Tibial artery (tissue), 4 donors: ENCODE measurements around the gene NLGN1.

Experiments used
- DNase-seq, 2 donors: peaks; one replicate each; pipeline ENCODE4 v3.0.0-alpha.2; 2019
- H3K27ac ChIP-seq, 2 donors: fragments of 200-600 bp; sonication (generic) in 1 of 2; 1 replicate in 1 of 2; 2 replicates in 1 of 2; pipeline ENCODE4 v1.5.1; 2018 to 2019; ENCODE audit warnings: mild to moderate bottlenecking in 1 of 2
- H3K27me3 ChIP-seq, 2 donors: fragments of 200-600 bp; sonication (generic) in 1 of 2; one replicate each; pipeline versions ENCODE4 v1.5.1 to v1.6.0; 2016 to 2019
- H3K36me3 ChIP-seq, 3 donors: fragments of 200-600 bp; sonication (generic) in 2 of 3; one replicate each; pipeline ENCODE4 v1.5.1; 2016 to 2019; ENCODE audit warnings: mild to moderate bottlenecking in 2 of 3
- H3K4me1 ChIP-seq, 4 donors: fragments of 200-600 bp; sonication (generic) in 2 of 4; 1 replicate in 3 of 4; 2 replicates in 1 of 4; pipeline ENCODE4 v1.5.1; 2016 to 2019
- H3K4me3 ChIP-seq, 2 donors: fragments of 200-600 bp; sonication (generic) in 1 of 2; 1 replicate in 1 of 2; 2 replicates in 1 of 2; pipeline ENCODE4 v1.5.1; 2018 to 2019; ENCODE audit warnings: mild to moderate bottlenecking in 2 of 2
- H3K9me3 ChIP-seq, 3 donors: fragments of 200-600 bp; sonication (generic) in 1 of 3; one replicate each; pipeline ENCODE4 v1.5.1; 2016 to 2019
- intact Hi-C: fragments of 100-400 bp; cut with DNase I; formaldehyde crosslinking; loops from one replicate; pipeline ENCODE4 v1.15.0; 2023; ENCODE audit warnings: low total_unique reads
- TF ChIP-seq, protein P1 (sequence below), 2 experiments: fragments of 200-600 bp in 1 of 2; fragments of 450-650 bp in 1 of 2; IDR thresholded peaks; one replicate each; pipeline ENCODE4 v1.5.1; 2017 to 2019; ENCODE audit warnings: antibody characterized with exemption in 2 of 2, mild to moderate bottlenecking in 1 of 2, moderate library complexity in 1 of 2

Gene NLGN1

DNA sequence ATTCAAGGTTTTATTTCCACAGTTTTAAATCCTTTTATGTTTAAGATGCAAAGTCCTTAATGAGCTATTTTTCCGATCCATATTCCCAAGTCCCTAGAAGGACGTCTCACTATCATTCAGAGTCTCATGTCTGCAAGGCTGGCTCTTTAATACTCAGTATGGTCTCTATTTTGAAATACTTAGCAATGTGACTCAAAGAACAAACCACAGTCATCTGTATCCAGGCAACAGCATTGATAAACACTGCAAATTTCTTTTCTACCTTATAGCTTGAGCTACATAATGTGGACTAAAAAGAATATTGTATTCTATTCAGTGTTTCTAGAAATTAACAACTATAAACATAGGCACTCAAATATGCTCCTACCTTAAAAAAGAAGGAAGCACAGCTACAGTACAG is 873.3 kb downstream of the NLGN1 start:
- H3K27ac ChIP-seq: no peak overlapping the region
- H3K27me3 ChIP-seq: no peaks in the 10 kb centered on the region
- H3K4me1 ChIP-seq: no peaks in the 10 kb centered on the region
- DNase-seq: no peak
- no peaks in the 10 kb centered on the region for H3K36me3 ChIP-seq
- H3K9me3 ChIP-seq: no peaks in the 10 kb centered on the region
- TF ChIP-seq, protein P1, sequence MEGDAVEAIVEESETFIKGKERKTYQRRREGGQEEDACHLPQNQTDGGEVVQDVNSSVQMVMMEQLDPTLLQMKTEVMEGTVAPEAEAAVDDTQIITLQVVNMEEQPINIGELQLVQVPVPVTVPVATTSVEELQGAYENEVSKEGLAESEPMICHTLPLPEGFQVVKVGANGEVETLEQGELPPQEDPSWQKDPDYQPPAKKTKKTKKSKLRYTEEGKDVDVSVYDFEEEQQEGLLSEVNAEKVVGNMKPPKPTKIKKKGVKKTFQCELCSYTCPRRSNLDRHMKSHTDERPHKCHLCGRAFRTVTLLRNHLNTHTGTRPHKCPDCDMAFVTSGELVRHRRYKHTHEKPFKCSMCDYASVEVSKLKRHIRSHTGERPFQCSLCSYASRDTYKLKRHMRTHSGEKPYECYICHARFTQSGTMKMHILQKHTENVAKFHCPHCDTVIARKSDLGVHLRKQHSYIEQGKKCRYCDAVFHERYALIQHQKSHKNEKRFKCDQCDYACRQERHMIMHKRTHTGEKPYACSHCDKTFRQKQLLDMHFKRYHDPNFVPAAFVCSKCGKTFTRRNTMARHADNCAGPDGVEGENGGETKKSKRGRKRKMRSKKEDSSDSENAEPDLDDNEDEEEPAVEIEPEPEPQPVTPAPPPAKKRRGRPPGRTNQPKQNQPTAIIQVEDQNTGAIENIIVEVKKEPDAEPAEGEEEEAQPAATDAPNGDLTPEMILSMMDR (IDR thresholded peaks at IDR 0.05): no peak
- H3K4me3 ChIP-seq: no peak overlapping the region
- intact Hi-C loops: no loop called here

DNA sequence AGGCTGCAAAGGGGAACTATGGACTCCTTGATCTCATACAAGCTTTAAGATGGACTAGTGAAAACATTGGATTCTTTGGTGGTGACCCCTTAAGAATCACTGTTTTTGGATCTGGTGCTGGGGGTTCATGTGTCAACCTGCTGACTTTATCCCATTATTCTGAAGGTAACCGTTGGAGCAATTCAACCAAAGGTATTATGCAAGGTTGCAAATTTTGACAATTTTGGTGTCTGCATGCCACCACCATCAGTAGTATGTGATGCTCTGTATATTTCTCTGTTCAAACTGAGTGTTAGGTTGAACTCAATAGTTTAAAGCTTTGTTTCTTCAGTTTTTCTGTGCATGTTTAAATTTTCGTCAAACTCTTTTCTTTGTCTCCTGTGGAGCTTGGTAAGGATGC is 877.8 kb downstream of the NLGN1 start:
- H3K27ac ChIP-seq: no peak overlapping the region
- no peaks in the 10 kb centered on the region for H3K27me3 ChIP-seq
- TF ChIP-seq, protein P1 (IDR thresholded peaks at IDR 0.05): no peak
- H3K36me3 ChIP-seq: no peaks in the 10 kb centered on the region
- intact Hi-C loops: no loop called here
- H3K4me3 ChIP-seq: no peak overlapping the region
- DNase-seq: no peak
- no peaks in the 10 kb centered on the region for H3K4me1 ChIP-seq
- no peaks in the 10 kb centered on the region for H3K9me3 ChIP-seq

DNA sequence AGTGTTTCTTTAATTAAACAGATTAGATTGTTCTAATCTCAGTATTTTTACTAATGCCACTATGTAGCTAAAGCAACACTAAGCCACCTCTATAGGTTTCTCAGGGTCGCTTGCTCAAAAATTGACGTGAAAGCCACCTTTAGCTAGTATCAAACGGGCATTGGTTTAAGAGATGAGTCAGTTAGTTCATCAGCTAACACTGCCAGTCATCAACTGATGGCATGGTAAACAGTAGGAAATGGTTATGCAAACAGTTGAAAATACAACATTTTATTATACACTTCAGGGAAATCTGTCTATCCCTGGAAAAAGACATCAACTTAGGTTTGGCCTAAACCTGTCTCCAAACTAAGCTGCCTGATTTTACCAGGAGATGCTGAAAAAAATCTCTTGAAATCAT is 879.3 kb downstream of the NLGN1 start:
- Histone ChIP-seq H3K4me3 (no peak overlapping the region), H3K27ac (no peak overlapping the region), H3K4me1 (no peaks in the 10 kb centered on the region), H3K27me3 (no peaks in the 10 kb centered on the region), H3K9me3 (no peaks in the 10 kb centered on the region), H3K36me3 (no peaks in the 10 kb centered on the region)
- TF ChIP-seq, protein P1 (IDR thresholded peaks at IDR 0.05): no peak
- intact Hi-C loops: no loop called here
- DNase-seq: no peak

- intact Hi-C loops: no loop called here
- Histone ChIP-seq H3K4me1 (no peaks in the 10 kb centered on the region), H3K36me3 (no peaks in the 10 kb centered on the region)
These were observed 880.5 kb downstream of the NLGN1 start for GRCh38 chr3:174278094-174278493.

DNA sequence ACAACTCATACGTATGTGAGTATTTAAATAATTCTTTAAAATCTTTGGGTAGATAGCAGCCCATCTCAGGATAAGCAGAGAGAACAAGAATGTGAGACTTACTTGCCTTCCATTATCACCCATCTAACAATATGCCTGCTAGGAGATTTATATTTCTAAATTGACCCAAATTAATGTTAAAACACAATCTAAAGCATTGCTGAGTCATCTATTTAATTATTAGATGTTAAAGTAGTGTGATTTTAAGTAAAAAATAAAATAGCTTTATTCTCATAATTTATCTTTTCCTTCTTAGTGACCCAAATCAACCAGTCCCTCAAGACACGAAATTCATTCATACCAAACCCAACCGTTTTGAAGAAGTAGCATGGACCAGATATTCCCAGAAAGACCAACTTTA is 882.6 kb downstream of the NLGN1 start:
- Histone ChIP-seq H3K36me3 (no peaks in the 10 kb centered on the region), H3K4me3 (no peak overlapping the region), H3K9me3 (no peaks in the 10 kb centered on the region), H3K27me3 (no peaks in the 10 kb centered on the region), H3K27ac (no peak overlapping the region), H3K4me1 (no peaks in the 10 kb centered on the region)
- intact Hi-C loops: no loop called here
- DNase-seq: no peak
- TF ChIP-seq, protein P1 (IDR thresholded peaks at IDR 0.05): no peak

More at GRCh38 chr3:174278094-174278493, 880.5 kb downstream of the NLGN1 start:
- H3K27ac ChIP-seq: no peak overlapping the region
- DNase-seq: no peak
- H3K27me3 ChIP-seq: no peaks in the 10 kb centered on the region
- H3K4me3 ChIP-seq: no peak overlapping the region
- TF ChIP-seq, protein P1 (IDR thresholded peaks at IDR 0.05): no peak
- no peaks in the 10 kb centered on the region for H3K9me3 ChIP-seq

- no peaks in the 10 kb centered on the region for H3K4me1 ChIP-seq
- DNase-seq: no peak
- TF ChIP-seq, protein P1 (IDR thresholded peaks at IDR 0.05): no peak
- no peaks in the 10 kb centered on the region for H3K9me3 ChIP-seq
- intact Hi-C loops: no loop called here
- H3K36me3 ChIP-seq: no peaks in the 10 kb centered on the region
- no peaks in the 10 kb centered on the region for H3K27me3 ChIP-seq
- H3K27ac ChIP-seq: no peak overlapping the region
- no peak overlapping the region for H3K4me3 ChIP-seq
These were observed 887.8 kb downstream of the NLGN1 start for GRCh38 chr3:174285242-174285864.
